WTC11 (cell line): Measurements from ENCODE around the gene CALML3. TPM values are rescaled to one million over a fixed set of nuclear protein-coding genes. Genes with fewer than 3 reads are reported as not detected.

Source experiments
- ATAC-seq: fragments of 200-7000 bp; cut with Tn5 transposase; 2 replicates; pipeline ENCODE4 v1.10.0; 2021; ENCODE audit warnings: mild to moderate bottlenecking, moderate library complexity
- CTCF ChIA-PET: fragments of 300-600 bp; sonication (Branson Sonifier 250); formaldehyde crosslinking; loops from one replicate; lab custom pipeline; 2021; ENCODE audit warnings: antibody characterized with exemption; lab: Charles Lee
- POLR2A ChIA-PET: fragments of 350-600 bp; sonication (Branson Sonifier 250); formaldehyde crosslinking; loops from one replicate; lab custom pipeline; 2021; ENCODE audit warnings: antibody characterized with exemption; lab: Charles Lee
- DNase-seq: peaks from one replicate; pipeline ENCODE4 v3.0.0; 2021; ENCODE audit warnings: low spot score
- H3K27ac Mint-ChIP-seq: 2 replicates; pipeline ENCODE4 v1.8.0; 2021; ENCODE audit warnings: mixed read lengths
- H3K27me3 Mint-ChIP-seq: 2 replicates; pipeline ENCODE4 v1.8.0; 2021; ENCODE audit warnings: low read depth, mild to moderate bottlenecking, moderate library complexity, mixed read lengths
- H3K36me3 Mint-ChIP-seq: 2 replicates; pipeline ENCODE4 v1.8.0; 2021; ENCODE audit warnings: mixed read lengths
- H3K4me1 Mint-ChIP-seq: 2 replicates; pipeline ENCODE4 v1.8.0; 2022; ENCODE audit warnings: mixed read lengths
- H3K4me3 Mint-ChIP-seq: 2 replicates; pipeline ENCODE4 v1.8.0; 2021; ENCODE audit warnings: mild to moderate bottlenecking, moderate library complexity, mixed read lengths
- H3K9me3 Mint-ChIP-seq: 2 replicates; pipeline ENCODE4 v1.8.0; 2021; ENCODE audit warnings: mixed read lengths
- ATF6 ChIP-seq: sonication (generic); formaldehyde crosslinking; IDR thresholded peaks from 2 replicates; pipeline ENCODE4 v1.8.1; 2023; ENCODE audit warnings: mild to moderate bottlenecking, missing genetic modification reagents
- CREB1 ChIP-seq: sonication (generic); formaldehyde crosslinking; IDR thresholded peaks from 2 replicates; pipeline ENCODE4 v1.8.0; 2023; ENCODE audit warnings: mild to moderate bottlenecking, missing genetic modification reagents
- FOXK1 ChIP-seq: sonication (generic); formaldehyde crosslinking; IDR thresholded peaks from 2 replicates; pipeline ENCODE4 v1.8.0; 2022; ENCODE audit warnings: mild to moderate bottlenecking, moderate library complexity, missing genetic modification reagents
- GABPB1 ChIP-seq: sonication (generic); formaldehyde crosslinking; IDR thresholded peaks from 2 replicates; pipeline ENCODE4 v1.8.1; 2023; ENCODE audit warnings: mild to moderate bottlenecking, missing genetic modification reagents
- GTF2I ChIP-seq: fragments of 250-450 bp; sonication (Bioruptor Pico); conservative IDR thresholded peaks from 2 replicates; pipeline ENCODE4 v1.4.0; 2021; ENCODE audit warnings: mild to moderate bottlenecking
- MXD4 ChIP-seq: fragments of 250-450 bp; sonication (Bioruptor Pico); IDR thresholded peaks from 2 replicates; pipeline ENCODE4 v1.8.0; 2021; ENCODE audit warnings: mild to moderate bottlenecking, moderate library complexity, borderline replicate concordance
- NFYB ChIP-seq: sonication (generic); formaldehyde crosslinking; conservative IDR thresholded peaks from 2 replicates; pipeline ENCODE4 v1.8.0; 2022; ENCODE audit warnings: low read depth, missing genetic modification reagents
- NR3C1 ChIP-seq: sonication (generic); formaldehyde crosslinking; conservative IDR thresholded peaks from 2 replicates; pipeline ENCODE4 v1.8.1; 2023; ENCODE audit warnings: low read depth, mild to moderate bottlenecking, missing genetic modification reagents
- PREB ChIP-seq: sonication (generic); formaldehyde crosslinking; IDR thresholded peaks from 2 replicates; pipeline ENCODE4 v1.8.1; 2022; ENCODE audit warnings: mild to moderate bottlenecking, missing genetic modification reagents, moderate library complexity, borderline replicate concordance
- PRRX2 ChIP-seq: fragments of 250-450 bp; sonication (Bioruptor Pico); IDR thresholded peaks from 2 replicates; pipeline ENCODE4 v1.8.0; 2021; ENCODE audit warnings: mild to moderate bottlenecking
- RELA ChIP-seq: sonication (generic); formaldehyde crosslinking; IDR thresholded peaks from 2 replicates; pipeline ENCODE4 v1.8.1; 2022; ENCODE audit warnings: missing genetic modification reagents, mild to moderate bottlenecking, borderline replicate concordance
- SMAD4 ChIP-seq: sonication (generic); formaldehyde crosslinking; IDR thresholded peaks from 2 replicates; pipeline ENCODE4 v1.8.0; 2022; ENCODE audit warnings: mild to moderate bottlenecking, missing genetic modification reagents
- ZNF121 ChIP-seq: sonication (generic); formaldehyde crosslinking; IDR thresholded peaks from 2 replicates; pipeline ENCODE4 v1.8.0; 2023; ENCODE audit warnings: missing genetic modification reagents
- ZNF138 ChIP-seq: sonication (generic); formaldehyde crosslinking; conservative IDR thresholded peaks from 2 replicates; pipeline ENCODE4 v1.8.1; 2022; ENCODE audit warnings: mild to moderate bottlenecking, moderate library complexity, missing genetic modification reagents
- ZNF317 ChIP-seq: sonication (generic); formaldehyde crosslinking; IDR thresholded peaks from 2 replicates; pipeline ENCODE4 v1.8.1; 2023; ENCODE audit warnings: low read depth, mild to moderate bottlenecking, moderate library complexity, missing genetic modification reagents, borderline replicate concordance
- ZNF423 ChIP-seq: fragments of 250-450 bp; sonication (Bioruptor Pico); IDR thresholded peaks from 2 replicates; pipeline ENCODE4 v2.1.2; 2022; ENCODE audit warnings: mild to moderate bottlenecking, moderate library complexity
- ZNF532 ChIP-seq: fragments of 250-450 bp; sonication (Bioruptor Pico); IDR thresholded peaks from 2 replicates; pipeline ENCODE4 v1.9.0; 2021; ENCODE audit warnings: mild to moderate bottlenecking, borderline replicate concordance
- ZNF671 ChIP-seq: fragments of 250-450 bp; sonication (Bioruptor Pico); IDR thresholded peaks from 2 replicates; pipeline ENCODE4 v1.8.0; 2021; ENCODE audit warnings: mild to moderate bottlenecking
- total RNA-seq: library from RNA; stranded (reverse); gene quantifications from 3 replicates; pipeline ENCODE4 v1.2.3, GENCODE V29; 2021
- TF ChIP-seq, protein P1 (sequence below): sonication (generic); formaldehyde crosslinking; IDR thresholded peaks from 2 replicates; pipeline ENCODE4 v1.8.1; 2022; ENCODE audit warnings: missing genetic modification reagents, borderline replicate concordance
- TF ChIP-seq, protein P2 (sequence below): sonication (generic); formaldehyde crosslinking; IDR thresholded peaks from 2 replicates; pipeline ENCODE4 v1.8.1; 2023; ENCODE audit warnings: mild to moderate bottlenecking, missing genetic modification reagents, moderate library complexity
- TF ChIP-seq, protein P3 (sequence below): sonication (generic); formaldehyde crosslinking; IDR thresholded peaks from 2 replicates; pipeline ENCODE4 v1.8.0; 2022; ENCODE audit warnings: mild to moderate bottlenecking, missing genetic modification reagents
- TF ChIP-seq, protein P4 (sequence below): fragments of 200-600 bp; IDR thresholded peaks from 2 replicates; pipeline ENCODE4 v1.8.0; 2022; ENCODE audit warnings: antibody characterized with exemption

CALML3 gene
- total RNA-seq, 1 experiment from 2014 or later, result not detected

GRCh38 chr10:5529702-5530411 lies 5.1 kb downstream of the CALML3 start (continued):
- TF ChIP-seq ZNF121, result no peak
- no peak for TF ChIP-seq ATF6
- no peak for TF ChIP-seq ZNF317 (CRISPR knock-in tag)
- TF ChIP-seq PRRX2, result no peak
- TF ChIP-seq NR3C1 (CRISPR knock-in tag), result no peak
- TF ChIP-seq ZNF138, result no peak
- TF ChIP-seq ZNF423 (CRISPR knock-in tag), result no peak
- TF ChIP-seq, protein P1, sequence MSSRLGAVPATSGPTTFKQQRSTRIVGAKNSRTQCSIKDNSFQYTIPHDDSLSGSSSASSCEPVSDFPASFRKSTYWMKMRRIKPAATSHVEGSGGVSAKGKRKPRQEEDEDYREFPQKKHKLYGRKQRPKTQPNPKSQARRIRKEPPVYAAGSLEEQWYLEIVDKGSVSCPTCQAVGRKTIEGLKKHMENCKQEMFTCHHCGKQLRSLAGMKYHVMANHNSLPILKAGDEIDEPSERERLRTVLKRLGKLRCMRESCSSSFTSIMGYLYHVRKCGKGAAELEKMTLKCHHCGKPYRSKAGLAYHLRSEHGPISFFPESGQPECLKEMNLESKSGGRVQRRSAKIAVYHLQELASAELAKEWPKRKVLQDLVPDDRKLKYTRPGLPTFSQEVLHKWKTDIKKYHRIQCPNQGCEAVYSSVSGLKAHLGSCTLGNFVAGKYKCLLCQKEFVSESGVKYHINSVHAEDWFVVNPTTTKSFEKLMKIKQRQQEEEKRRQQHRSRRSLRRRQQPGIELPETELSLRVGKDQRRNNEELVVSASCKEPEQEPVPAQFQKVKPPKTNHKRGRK (CRISPR knock-in tag), result no peak
- no peak for TF ChIP-seq MXD4 (CRISPR knock-in tag)
- TF ChIP-seq PREB (CRISPR knock-in tag), result no peak
- TF ChIP-seq, protein P2, sequence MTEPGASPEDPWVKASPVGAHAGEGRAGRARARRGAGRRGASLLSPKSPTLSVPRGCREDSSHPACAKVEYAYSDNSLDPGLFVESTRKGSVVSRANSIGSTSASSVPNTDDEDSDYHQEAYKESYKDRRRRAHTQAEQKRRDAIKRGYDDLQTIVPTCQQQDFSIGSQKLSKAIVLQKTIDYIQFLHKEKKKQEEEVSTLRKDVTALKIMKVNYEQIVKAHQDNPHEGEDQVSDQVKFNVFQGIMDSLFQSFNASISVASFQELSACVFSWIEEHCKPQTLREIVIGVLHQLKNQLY, result no peak
- TF ChIP-seq, protein P3, sequence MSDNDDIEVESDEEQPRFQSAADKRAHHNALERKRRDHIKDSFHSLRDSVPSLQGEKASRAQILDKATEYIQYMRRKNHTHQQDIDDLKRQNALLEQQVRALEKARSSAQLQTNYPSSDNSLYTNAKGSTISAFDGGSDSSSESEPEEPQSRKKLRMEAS (CRISPR knock-in tag), result no peak

GRCh38 chr10:5530412-5530806 lies 5.6 kb downstream of the CALML3 start:
- ATAC-seq, result no peak
- ChIA-PET POLR2A (interaction anchor here (0.6 kb wide), 1 partner anchor 237 kb away, joined by 3 read pairs; no protein-coding TSS in a partner anchor), CTCF (interaction anchor here (0.7 to 1.0 kb wide), 2 partner anchors 88 to 93 kb away, joined by 3 read pairs; no protein-coding TSS in a partner anchor)
- no peaks in the 10 kb centered on the region for H3K36me3 Mint-ChIP-seq
- DNase-seq, result no peak
- peaks cover 9% of the 10 kb centered on the region for H3K9me3 Mint-ChIP-seq
- H3K27ac Mint-ChIP-seq, result no peak overlapping the region
- no peak overlapping the region for H3K4me3 Mint-ChIP-seq
- peaks cover 11% of the 10 kb centered on the region for H3K4me1 Mint-ChIP-seq
- no peaks in the 10 kb centered on the region; the same call in 1 of the 2 replicates for H3K27me3 Mint-ChIP-seq
- TF ChIP-seq ZNF532 (no peak), CREB1 (CRISPR knock-in tag) (no peak), NR3C1 (CRISPR knock-in tag) (no peak), NFYB (no peak), FOXK1 (CRISPR knock-in tag) (no peak), ZNF671 (CRISPR knock-in tag) (no peak), GABPB1 (CRISPR knock-in tag) (no peak), SMAD4 (CRISPR knock-in tag) (no peak), GTF2I (no peak), RELA (CRISPR knock-in tag) (no peak), ZNF121 (no peak)
- TF ChIP-seq, protein P4, sequence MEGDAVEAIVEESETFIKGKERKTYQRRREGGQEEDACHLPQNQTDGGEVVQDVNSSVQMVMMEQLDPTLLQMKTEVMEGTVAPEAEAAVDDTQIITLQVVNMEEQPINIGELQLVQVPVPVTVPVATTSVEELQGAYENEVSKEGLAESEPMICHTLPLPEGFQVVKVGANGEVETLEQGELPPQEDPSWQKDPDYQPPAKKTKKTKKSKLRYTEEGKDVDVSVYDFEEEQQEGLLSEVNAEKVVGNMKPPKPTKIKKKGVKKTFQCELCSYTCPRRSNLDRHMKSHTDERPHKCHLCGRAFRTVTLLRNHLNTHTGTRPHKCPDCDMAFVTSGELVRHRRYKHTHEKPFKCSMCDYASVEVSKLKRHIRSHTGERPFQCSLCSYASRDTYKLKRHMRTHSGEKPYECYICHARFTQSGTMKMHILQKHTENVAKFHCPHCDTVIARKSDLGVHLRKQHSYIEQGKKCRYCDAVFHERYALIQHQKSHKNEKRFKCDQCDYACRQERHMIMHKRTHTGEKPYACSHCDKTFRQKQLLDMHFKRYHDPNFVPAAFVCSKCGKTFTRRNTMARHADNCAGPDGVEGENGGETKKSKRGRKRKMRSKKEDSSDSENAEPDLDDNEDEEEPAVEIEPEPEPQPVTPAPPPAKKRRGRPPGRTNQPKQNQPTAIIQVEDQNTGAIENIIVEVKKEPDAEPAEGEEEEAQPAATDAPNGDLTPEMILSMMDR, result no peak
